Psoas muscle (tissue), 8 donors: ENCODE results near the gene FOXP1. TPM values are rescaled to one million over a fixed set of nuclear protein-coding genes. Genes with fewer than 3 reads are reported as not detected.

ENCODE experiments used
- ATAC-seq, 4 donors: fragments of 200-7000 bp; cut with Tn5 transposase; one replicate each; pipeline ENCODE4 v1.9.1; 2020; ENCODE audit warnings: moderate library complexity in 3 of 4, mild to moderate bottlenecking in 2 of 4
- DNase-seq, 2 donors: peaks; one replicate each; pipeline ENCODE4 v3.0.0-alpha.2; 2020
- H3K27ac ChIP-seq: fragments of 200-600 bp; one replicate; pipeline ENCODE4 v1.8.0; 2022
- H3K27me3 ChIP-seq, 3 donors: fragments of 200-600 bp in 1 of 3; one replicate each; pipeline versions ENCODE4 v1.6.1 to v1.8.0; 2013 to 2022; ENCODE audit warnings: low read length in 2 of 3, mild to moderate bottlenecking in 2 of 3, moderate library complexity in 1 of 3; ENCODE audit not compliant: insufficient read depth in 3 of 3
- H3K36me3 ChIP-seq, 2 donors: fragments of 200-600 bp in 1 of 2; one replicate each; pipeline versions ENCODE4 v1.6.1 to v1.8.0; 2013 to 2022; ENCODE audit warnings: low read depth in 1 of 2, mild to moderate bottlenecking in 1 of 2, moderate library complexity in 1 of 2; ENCODE audit not compliant: insufficient read depth in 1 of 2
- H3K4me1 ChIP-seq: fragments of 200-600 bp; one replicate; pipeline ENCODE4 v1.8.0; 2022
- H3K4me3 ChIP-seq: fragments of 200-600 bp; one replicate; pipeline ENCODE4 v1.8.0; 2022; ENCODE audit warnings: mild to moderate bottlenecking
- H3K9me3 ChIP-seq: fragments of 200-600 bp; one replicate; pipeline ENCODE4 v1.8.0; 2022
- WGBS, 3 donors: extraction: QIAGEN DNeasy Blood & Tissue Kit; methylation state at CpG; one replicate each; pipeline versions ENCODE4 v1.1.6 to v1.1.7; 2013; 5-methylcytosine and 5-hydroxymethylcytosine counted together
- intact Hi-C, 2 donors: fragments of 100-400 bp; cut with DNase I; formaldehyde crosslinking; loops; one replicate each; pipeline versions ENCODE4 v1.11.0 to v1.14.2; 2022
- polyA plus RNA-seq, 3 donors: library from polyadenylated mRNA; stranded (reverse); fragments of 200-250 nt; gene quantifications; one replicate each; pipeline ENCODE4 v1.2.3, GENCODE V29; 2013
- total RNA-seq, 4 donors: library from RNA; stranded (reverse); fragmentation: NEBNext Ultra II Directional in 2 of 4; extraction: Animal tissue kit (Norgen Biotek cat#: 25700) in 2 of 4; gene quantifications; one replicate each; pipeline versions ENCODE4 v1.2.1 to v1.2.4, GENCODE V29; 2021 to 2023
- TF ChIP-seq, protein P1 (sequence below): fragments of 200-600 bp; IDR thresholded peaks from one replicate; pipeline ENCODE4 v1.8.0; 2022; ENCODE audit warnings: antibody characterized with exemption
- donor health status: healthy with polysubstance abuse.
- donor health status: DM: no; HTN: no; CAD: no; lungs with moderate emphysema.
- donor health status: Bipolar disorder and iron deficiency.
- donor health status: healthy.
- donor health status: DM: yes; HTN: yes; CAD: no.
- donor health status: DM: no; HTN: no; CAD: no.
- donor health status: DM: no; HTN: no; CAD: no.
- donor health status: DM: yes; HTN: yes; CAD: no.

FOXP1 gene
- total and polyA plus RNA-seq, 7 donors, result 2.6 to 26.4 (median 15.4) TPM

GRCh38 chr3:71244826-71245488 is 338.6 kb downstream of the FOXP1 start:
- H3K4me1 ChIP-seq, result peaks cover 9% of the 10 kb centered on the region
- no peak for ATAC-seq
- no peaks in the 10 kb centered on the region for H3K36me3 ChIP-seq
- H3K4me3 ChIP-seq, result peak overlapping the region; percentile 28
- TF ChIP-seq, protein P1, sequence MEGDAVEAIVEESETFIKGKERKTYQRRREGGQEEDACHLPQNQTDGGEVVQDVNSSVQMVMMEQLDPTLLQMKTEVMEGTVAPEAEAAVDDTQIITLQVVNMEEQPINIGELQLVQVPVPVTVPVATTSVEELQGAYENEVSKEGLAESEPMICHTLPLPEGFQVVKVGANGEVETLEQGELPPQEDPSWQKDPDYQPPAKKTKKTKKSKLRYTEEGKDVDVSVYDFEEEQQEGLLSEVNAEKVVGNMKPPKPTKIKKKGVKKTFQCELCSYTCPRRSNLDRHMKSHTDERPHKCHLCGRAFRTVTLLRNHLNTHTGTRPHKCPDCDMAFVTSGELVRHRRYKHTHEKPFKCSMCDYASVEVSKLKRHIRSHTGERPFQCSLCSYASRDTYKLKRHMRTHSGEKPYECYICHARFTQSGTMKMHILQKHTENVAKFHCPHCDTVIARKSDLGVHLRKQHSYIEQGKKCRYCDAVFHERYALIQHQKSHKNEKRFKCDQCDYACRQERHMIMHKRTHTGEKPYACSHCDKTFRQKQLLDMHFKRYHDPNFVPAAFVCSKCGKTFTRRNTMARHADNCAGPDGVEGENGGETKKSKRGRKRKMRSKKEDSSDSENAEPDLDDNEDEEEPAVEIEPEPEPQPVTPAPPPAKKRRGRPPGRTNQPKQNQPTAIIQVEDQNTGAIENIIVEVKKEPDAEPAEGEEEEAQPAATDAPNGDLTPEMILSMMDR, result no peak
- intact Hi-C loops, result loop anchor here in 1 of 2 donors (10.0 kb wide), 2 partner anchors 240 to 330 kb away; no protein-coding TSS in a partner anchor
- no peaks in the 10 kb centered on the region for H3K9me3 ChIP-seq
- no peaks in the 10 kb centered on the region for H3K27me3 ChIP-seq
- DNase-seq, result no peak
- H3K27ac ChIP-seq, result no peak overlapping the region
- WGBS, 3 donors, result 67 to 72% (median 70%) methylated on average over 8 of the region's 8 CpGs

DNA sequence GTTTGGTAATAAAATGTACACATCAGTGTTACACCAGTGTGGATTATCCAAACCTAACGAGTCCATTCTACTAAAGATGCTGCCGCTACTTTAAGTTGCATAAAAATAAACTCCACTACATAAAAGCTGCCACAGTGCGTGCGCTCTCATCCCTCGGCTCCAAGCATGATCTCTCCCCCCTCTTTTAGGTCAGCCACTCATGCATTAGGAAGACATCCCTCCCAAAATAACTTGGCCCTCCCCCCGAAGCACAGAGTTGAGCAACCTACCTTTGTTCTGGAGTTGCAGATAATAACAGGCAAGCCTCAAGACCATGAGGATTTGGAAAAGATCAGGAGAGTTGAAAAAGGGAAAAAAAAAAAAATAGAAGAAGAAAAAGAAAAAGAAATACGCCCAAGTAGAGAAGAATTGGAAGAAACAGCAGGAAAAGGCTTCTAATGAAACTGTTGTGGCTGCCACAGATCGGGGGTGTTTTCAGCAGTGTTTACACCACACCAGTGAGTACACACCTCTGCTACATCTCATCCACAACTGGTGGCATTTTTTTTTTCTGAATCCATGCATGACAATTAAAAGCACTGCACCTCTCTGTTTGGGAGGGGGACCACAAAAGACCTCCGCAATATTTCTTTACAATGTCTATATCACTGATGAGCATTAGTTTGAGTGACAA is 339.2 kb downstream of the FOXP1 start:
- TF ChIP-seq, protein P1, result no peak
- Histone ChIP-seq H3K27ac (no peak overlapping the region), H3K4me3 (peak overlapping the region; percentile 28), H3K9me3 (no peaks in the 10 kb centered on the region), H3K36me3 (no peaks in the 10 kb centered on the region), H3K27me3 (no peaks in the 10 kb centered on the region), H3K4me1 (peaks cover 16% of the 10 kb centered on the region)
- peak in 1 of 2 donors; percentile 21 for DNase-seq
- ATAC-seq, result peak; percentile 47 to 91 (median 76)
- 55 to 65% (median 60%) methylated on average over 9 of the region's 9 CpGs for WGBS, 3 donors
- intact Hi-C loops, result loop anchor here in 1 of 2 donors (10.0 kb wide), 2 partner anchors 239 to 331 kb away; no protein-coding TSS in a partner anchor

DNA sequence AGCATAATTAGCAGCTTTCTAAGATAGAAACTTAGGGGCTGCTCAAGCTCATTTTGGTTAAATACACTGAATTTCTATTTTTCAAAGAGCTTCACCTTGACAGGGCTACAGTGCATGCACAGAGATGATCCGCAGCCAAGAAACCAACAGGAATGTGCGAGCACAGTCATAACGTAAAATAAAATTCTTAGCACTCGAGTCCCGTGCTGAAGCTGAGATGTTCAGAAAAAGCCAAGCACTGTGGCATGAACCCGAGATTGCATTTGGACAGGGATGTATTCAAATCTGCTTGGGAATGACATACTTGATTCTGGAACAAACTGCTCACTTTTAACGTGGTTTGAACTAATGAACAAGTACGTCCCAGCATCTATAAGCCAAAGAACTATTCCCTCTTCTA is 340.3 kb downstream of the FOXP1 start:
- ATAC-seq (no peak), DNase-seq (no peak)
- Histone ChIP-seq H3K4me1 (peaks cover 25% of the 10 kb centered on the region), H3K27me3 (no peaks in the 10 kb centered on the region), H3K27ac (no peak overlapping the region), H3K36me3 (no peaks in the 10 kb centered on the region), H3K9me3 (no peaks in the 10 kb centered on the region), H3K4me3 (no peak overlapping the region)
- TF ChIP-seq, protein P1, result no peak
- 77 to 83% (median 81%) methylated on average over 8 of the region's 8 CpGs for WGBS, 3 donors
- intact Hi-C loops, result loop anchor here in 1 of 2 donors (10.0 kb wide), 2 partner anchors 238 to 332 kb away; no protein-coding TSS in a partner anchor

GRCh38 chr3:71241981-71242560 is 341.5 kb downstream of the FOXP1 start:
- Histone ChIP-seq H3K27ac (no peak overlapping the region), H3K4me1 (peaks cover 28% of the 10 kb centered on the region), H3K36me3 (no peaks in the 10 kb centered on the region), H3K9me3 (no peaks in the 10 kb centered on the region), H3K27me3 (no peaks in the 10 kb centered on the region), H3K4me3 (no peak overlapping the region)
- ATAC-seq (no peak), DNase-seq (no peak)
- TF ChIP-seq, protein P1, result no peak
- 88 to 91% (median 89%) methylated on average over 8 of the region's 8 CpGs for WGBS, 3 donors
- intact Hi-C loops, result loop anchor here in 1 of 2 donors (10.0 kb wide), 2 partner anchors 237 to 333 kb away; no protein-coding TSS in a partner anchor
